ENCODE measurements around the gene SORCS1.

SORCS1 gene

GRCh38 chr10:106825576-106826364, 338.7 kb downstream of the SORCS1 start:
- Histone ChIP-seq H3K9me2 (replicated peaks; ENCODE audit: control insufficient read depth, low read length) (no peaks in the 10 kb centered on the region), H3K36me3 (ENCODE audit: control insufficient read depth, low read length) (no peaks in the 10 kb centered on the region), H3K27ac (ENCODE audit: low read depth, low read length) (no peak overlapping the region)

GRCh38 chr10:106820579-106820978, 343.9 kb downstream of the SORCS1 start:
- no peaks in the 10 kb centered on the region for H3K36me3 ChIP-seq (ENCODE audit: control insufficient read depth, low read length)
- H3K27me3 ChIP-seq (ENCODE audit: control insufficient read depth, low read length) = no peaks in the 10 kb centered on the region
- no peak overlapping the region for H3K4me3 ChIP-seq (ENCODE audit: low read length)
- TF ChIP-seq EZH2phosphoT487 (IDR thresholded peaks at IDR 0.05; ENCODE audit: borderline replicate concordance, low read length) (no peak), CTCF (IDR thresholded peaks at IDR 0.05; ENCODE audit: low read depth, low read length, poor library complexity, severe bottlenecking) (no peak)
- H3K4me1 ChIP-seq (ENCODE audit: control insufficient read depth, low read length) = no peaks in the 10 kb centered on the region
- H3K79me2 ChIP-seq (ENCODE audit: control insufficient read depth, low read length) = no peaks in the 10 kb centered on the region
- no peak overlapping the region for H3K27ac ChIP-seq (ENCODE audit: low read depth, low read length)
- no peak overlapping the region for H3K4me2 ChIP-seq (ENCODE audit: low read length)
- H4K20me1 ChIP-seq (ENCODE audit: control insufficient read depth, insufficient read depth, low read depth, low read length) = no peaks in the 10 kb centered on the region
- no peaks in the 10 kb centered on the region for H3K9me2 ChIP-seq (replicated peaks; ENCODE audit: control insufficient read depth, low read length)
- no peaks in the 10 kb centered on the region for H3F3A ChIP-seq (ENCODE audit: control insufficient read depth, insufficient read depth)
- no peaks in the 10 kb centered on the region for H3K9me3 ChIP-seq (ENCODE audit: control insufficient read depth, insufficient read depth, low read length)

More at GRCh38 chr10:106825576-106826364, 338.7 kb downstream of the SORCS1 start:
- Histone ChIP-seq H3F3A (ENCODE audit: control insufficient read depth, insufficient read depth) (no peaks in the 10 kb centered on the region), H3K27me3 (ENCODE audit: control insufficient read depth, low read length) (no peaks in the 10 kb centered on the region), H3K4me3 (ENCODE audit: low read length) (no peak overlapping the region), H4K20me1 (ENCODE audit: control insufficient read depth, insufficient read depth, low read depth, low read length) (no peaks in the 10 kb centered on the region), H3K4me2 (ENCODE audit: low read length) (no peak overlapping the region), H3K4me1 (ENCODE audit: control insufficient read depth, low read length) (no peaks in the 10 kb centered on the region), H3K79me2 (ENCODE audit: control insufficient read depth, low read length) (no peaks in the 10 kb centered on the region), H3K9me3 (ENCODE audit: control insufficient read depth, insufficient read depth, low read length) (no peaks in the 10 kb centered on the region)
- TF ChIP-seq CTCF (IDR thresholded peaks at IDR 0.05; ENCODE audit: low read depth, low read length, poor library complexity, severe bottlenecking) (no peak), EZH2phosphoT487 (IDR thresholded peaks at IDR 0.05; ENCODE audit: borderline replicate concordance, low read length) (no peak)

- Histone ChIP-seq H3K4me3 (ENCODE audit: low read length) (no peak overlapping the region), H4K20me1 (ENCODE audit: control insufficient read depth, insufficient read depth, low read depth, low read length) (no peaks in the 10 kb centered on the region), H3K9me2 (replicated peaks; ENCODE audit: control insufficient read depth, low read length) (no peaks in the 10 kb centered on the region), H3K9me3 (ENCODE audit: control insufficient read depth, insufficient read depth, low read length) (no peaks in the 10 kb centered on the region), H3K4me2 (ENCODE audit: low read length) (no peak overlapping the region), H3K27ac (ENCODE audit: low read depth, low read length) (no peak overlapping the region), H3K79me2 (ENCODE audit: control insufficient read depth, low read length) (no peaks in the 10 kb centered on the region), H3F3A (ENCODE audit: control insufficient read depth, insufficient read depth) (no peaks in the 10 kb centered on the region), H3K27me3 (ENCODE audit: control insufficient read depth, low read length) (no peaks in the 10 kb centered on the region), H3K36me3 (ENCODE audit: control insufficient read depth, low read length) (no peaks in the 10 kb centered on the region), H3K4me1 (ENCODE audit: control insufficient read depth, low read length) (no peaks in the 10 kb centered on the region)
- no peak for TF ChIP-seq EZH2phosphoT487 (IDR thresholded peaks at IDR 0.05; ENCODE audit: borderline replicate concordance, low read length)
Measured at GRCh38 chr10:106819490-106819889, 345.0 kb downstream of the SORCS1 start.

GRCh38 chr10:106816318-106817085, 348.0 kb downstream of the SORCS1 start:
- no peak for TF ChIP-seq EZH2phosphoT487 (IDR thresholded peaks at IDR 0.05; ENCODE audit: borderline replicate concordance, low read length)
- no peak for TF ChIP-seq CTCF (IDR thresholded peaks at IDR 0.05; ENCODE audit: low read depth, low read length, poor library complexity, severe bottlenecking)
- Histone ChIP-seq H3K4me3 (ENCODE audit: low read length) (no peak overlapping the region), H4K20me1 (ENCODE audit: control insufficient read depth, insufficient read depth, low read depth, low read length) (no peaks in the 10 kb centered on the region), H3K27ac (ENCODE audit: low read depth, low read length) (no peak overlapping the region), H3F3A (ENCODE audit: control insufficient read depth, insufficient read depth) (no peaks in the 10 kb centered on the region), H3K9me2 (replicated peaks; ENCODE audit: control insufficient read depth, low read length) (no peaks in the 10 kb centered on the region), H3K36me3 (ENCODE audit: control insufficient read depth, low read length) (no peaks in the 10 kb centered on the region), H3K4me1 (ENCODE audit: control insufficient read depth, low read length) (no peaks in the 10 kb centered on the region), H3K27me3 (ENCODE audit: control insufficient read depth, low read length) (no peaks in the 10 kb centered on the region), H3K79me2 (ENCODE audit: control insufficient read depth, low read length) (no peaks in the 10 kb centered on the region), H3K4me2 (ENCODE audit: low read length) (no peak overlapping the region), H3K9me3 (ENCODE audit: control insufficient read depth, insufficient read depth, low read length) (no peaks in the 10 kb centered on the region)
